Measurements from ENCODE around the gene SLC47A1. TPM values are rescaled to one million over a fixed set of nuclear protein-coding genes. Genes with fewer than 3 reads are reported as not detected.
"Not testable (repeated sequence)": the region's sequence is repeated elsewhere in the genome, so short reads cannot be mapped to it uniquely, and the experiment has no call there.

The SLC47A1 gene
- total RNA-seq, 1 experiment from 2014 or later, result 0.43 TPM

GRCh38 chr17:19578545-19578944 lies 44.9 kb downstream of the SLC47A1 start:
- intact Hi-C loops (cut with micrococcal nuclease; ENCODE audit: unreplicated experiment), result no loop called here
- Histone ChIP-seq H3K27me3 (replicated peaks; ENCODE audit: control insufficient read depth, insufficient read depth, low read length) (no peaks in the 10 kb centered on the region), H3K4me1 (no peaks in the 10 kb centered on the region), H3K9me3 (no peaks in the 10 kb centered on the region), H3K4me3 (ENCODE audit: low read depth, low read length) (no peak overlapping the region), H3K36me3 (ENCODE audit: control insufficient read depth, insufficient read depth, low read length) (no peaks in the 10 kb centered on the region; the same call in 1 of the 2 replicates)
- H3K4me3 Mint-ChIP-seq (ENCODE audit: unreplicated experiment), result no peak overlapping the region
- peaks cover 8% of the 10 kb centered on the region for H3K9me3 Mint-ChIP-seq (ENCODE audit: unreplicated experiment)
- ChIA-PET CTCF (no interaction called here), POLR2A (no interaction called here)
- H3K36me3 Mint-ChIP-seq (ENCODE audit: insufficient read depth, unreplicated experiment), result no peaks in the 10 kb centered on the region
- no TSS peak for BruUV-seq (replicated peaks)
- H3K27ac Mint-ChIP-seq (ENCODE audit: unreplicated experiment), result no peak overlapping the region
- no peak for DNase-seq
- H3K4me1 Mint-ChIP-seq (ENCODE audit: low read depth, unreplicated experiment), result no peaks in the 10 kb centered on the region
- no peak for TF ChIP-seq CTCF (IDR thresholded peaks at IDR 0.05; ENCODE audit: insufficient read depth in 1 of 2, low read depth in 1 of 2, low read length in 1 of 2, severe bottlenecking in 1 of 2, unreplicated experiment in 1 of 2)
- H3K27me3 Mint-ChIP-seq (ENCODE audit: insufficient read depth, unreplicated experiment), result no peaks in the 10 kb centered on the region

- Mint-ChIP-seq H3K4me3 (ENCODE audit: unreplicated experiment) (no peak overlapping the region), H3K36me3 (ENCODE audit: insufficient read depth, unreplicated experiment) (no peaks in the 10 kb centered on the region), H3K4me1 (ENCODE audit: low read depth, unreplicated experiment) (no peaks in the 10 kb centered on the region), H3K27ac (ENCODE audit: unreplicated experiment) (no peak overlapping the region), H3K27me3 (ENCODE audit: insufficient read depth, unreplicated experiment) (no peaks in the 10 kb centered on the region), H3K9me3 (ENCODE audit: unreplicated experiment) (peaks cover 8% of the 10 kb centered on the region)
- no TSS peak for BruUV-seq (replicated peaks)
- H3K4me3 ChIP-seq (ENCODE audit: low read depth, low read length), result no peak overlapping the region
- no peaks in the 10 kb centered on the region for H3K27me3 ChIP-seq (replicated peaks; ENCODE audit: control insufficient read depth, insufficient read depth, low read length)
- no peaks in the 10 kb centered on the region for H3K4me1 ChIP-seq
- ChIA-PET CTCF (no interaction called here), POLR2A (no interaction called here)
- TF ChIP-seq CTCF (IDR thresholded peaks at IDR 0.05; ENCODE audit: insufficient read depth in 1 of 2, low read depth in 1 of 2, low read length in 1 of 2, severe bottlenecking in 1 of 2, unreplicated experiment in 1 of 2), result no peak
- intact Hi-C loops (cut with micrococcal nuclease; ENCODE audit: unreplicated experiment), result no loop called here
- DNase-seq, result no peak
- no peaks in the 10 kb centered on the region for H3K9me3 ChIP-seq
- no peaks in the 10 kb centered on the region; the same call in 1 of the 2 replicates for H3K36me3 ChIP-seq (ENCODE audit: control insufficient read depth, insufficient read depth, low read length)
Observed at GRCh38 chr17:19579192-19579761, 45.6 kb downstream of the SLC47A1 start.

- no peaks in the 10 kb centered on the region for H3K27me3 ChIP-seq (replicated peaks; ENCODE audit: control insufficient read depth, insufficient read depth, low read length)
- H3K4me3 ChIP-seq (ENCODE audit: low read depth, low read length), result no peak overlapping the region
- no peaks in the 10 kb centered on the region for H3K9me3 ChIP-seq
- TF ChIP-seq CTCF (IDR thresholded peaks at IDR 0.05; ENCODE audit: insufficient read depth in 1 of 2, low read depth in 1 of 2, low read length in 1 of 2, severe bottlenecking in 1 of 2, unreplicated experiment in 1 of 2), result no peak
- CTCF ChIA-PET, result interaction anchor here (0.5 to 0.7 kb wide), 3 partner anchors 65 to 1367 kb away, joined by 3 to 4 read pairs (median 3); no protein-coding TSS in a partner anchor
- no peaks in the 10 kb centered on the region for H3K4me1 ChIP-seq
- no peak overlapping the region for H3K27ac Mint-ChIP-seq (ENCODE audit: unreplicated experiment)
- no peaks in the 10 kb centered on the region for H3K4me1 Mint-ChIP-seq (ENCODE audit: low read depth, unreplicated experiment)
- peaks cover 8% of the 10 kb centered on the region for H3K9me3 Mint-ChIP-seq (ENCODE audit: unreplicated experiment)
- intact Hi-C loops (cut with micrococcal nuclease; ENCODE audit: unreplicated experiment), result no loop called here
- H3K27me3 Mint-ChIP-seq (ENCODE audit: insufficient read depth, unreplicated experiment), result no peaks in the 10 kb centered on the region
- no peaks in the 10 kb centered on the region; the same call in 1 of the 2 replicates for H3K36me3 ChIP-seq (ENCODE audit: control insufficient read depth, insufficient read depth, low read length)
- no peaks in the 10 kb centered on the region for H3K36me3 Mint-ChIP-seq (ENCODE audit: insufficient read depth, unreplicated experiment)
- BruUV-seq (replicated peaks), result no TSS peak
- POLR2A ChIA-PET, result no interaction called here
- H3K4me3 Mint-ChIP-seq (ENCODE audit: unreplicated experiment), result no peak overlapping the region
- DNase-seq, result no peak
Observed at GRCh38 chr17:19579867-19580565, 46.4 kb downstream of the SLC47A1 start.

- H3K27me3 Mint-ChIP-seq (ENCODE audit: insufficient read depth, unreplicated experiment); DNase-seq; H3K36me3 Mint-ChIP-seq (ENCODE audit: insufficient read depth, unreplicated experiment); BruUV-seq (replicated peaks); H3K4me3 Mint-ChIP-seq (ENCODE audit: unreplicated experiment); H3K4me1 Mint-ChIP-seq (ENCODE audit: low read depth, unreplicated experiment); H3K9me3 Mint-ChIP-seq (ENCODE audit: unreplicated experiment); H3K4me1 ChIP-seq; H3K27ac Mint-ChIP-seq (ENCODE audit: unreplicated experiment); H3K9me3 ChIP-seq; H3K36me3 ChIP-seq (ENCODE audit: control insufficient read depth, insufficient read depth, low read length); intact Hi-C loops (cut with micrococcal nuclease; ENCODE audit: unreplicated experiment); H3K27me3 ChIP-seq (replicated peaks; ENCODE audit: control insufficient read depth, insufficient read depth, low read length); POLR2A ChIA-PET; H3K4me3 ChIP-seq (ENCODE audit: low read depth, low read length): not testable (repeated sequence)
- CTCF ChIA-PET, result interaction anchor here (0.5 to 0.7 kb wide), 2 partner anchors 66 to 1367 kb away, joined by 3 to 4 read pairs; no protein-coding TSS in a partner anchor
Observed at GRCh38 chr17:19580566-19580920, 46.9 kb downstream of the SLC47A1 start.

- H3K4me1 ChIP-seq; H3K36me3 ChIP-seq (ENCODE audit: control insufficient read depth, insufficient read depth, low read length); H3K27me3 Mint-ChIP-seq (ENCODE audit: insufficient read depth, unreplicated experiment); H3K4me3 Mint-ChIP-seq (ENCODE audit: unreplicated experiment); POLR2A ChIA-PET; H3K27ac Mint-ChIP-seq (ENCODE audit: unreplicated experiment); DNase-seq; H3K4me1 Mint-ChIP-seq (ENCODE audit: low read depth, unreplicated experiment); H3K4me3 ChIP-seq (ENCODE audit: low read depth, low read length); intact Hi-C loops (cut with micrococcal nuclease; ENCODE audit: unreplicated experiment); H3K9me3 ChIP-seq; BruUV-seq (replicated peaks); H3K36me3 Mint-ChIP-seq (ENCODE audit: insufficient read depth, unreplicated experiment); H3K9me3 Mint-ChIP-seq (ENCODE audit: unreplicated experiment); H3K27me3 ChIP-seq (replicated peaks; ENCODE audit: control insufficient read depth, insufficient read depth, low read length); CTCF ChIA-PET: not testable (repeated sequence)
Observed at GRCh38 chr17:19582152-19582551, 48.5 kb downstream of the SLC47A1 start.
